Measurements from ENCODE around the gene LRR1.
"Not testable (repeated sequence)": the region's sequence is repeated elsewhere in the genome, so short reads cannot be mapped to it uniquely, and the experiment has no call there.

The LRR1 gene

GRCh38 chr14:49634547-49635334, 36.0 kb downstream of the LRR1 start, which contains the start of gene DNAAF2:
DNAAF2 (minus strand) TSS chr14:49635244; CDS start chr14:49635149, 95 bp downstream.
- DNase-seq: peak; percentile 66

GRCh38 chr14:49636866-49637265, 38.1 kb downstream of the LRR1 start:
- no peak for DNase-seq

GRCh38 chr14:49637534-49638078, 38.9 kb downstream of the LRR1 start:
- no peak for DNase-seq

- DNase-seq: no peak
These were observed 42.0 kb downstream of the LRR1 start for GRCh38 chr14:49640540-49641417.

- DNase-seq: no peak
These were observed 43.0 kb downstream of the LRR1 start for GRCh38 chr14:49641697-49642129.

- no peak for DNase-seq
These were observed 43.4 kb downstream of the LRR1 start for GRCh38 chr14:49642163-49642562.

GRCh38 chr14:49653508-49653907, 54.8 kb downstream of the LRR1 start:
- DNase-seq: no peak

GRCh38 chr14:49654511-49654910, 55.8 kb downstream of the LRR1 start:
- no peak for DNase-seq

- not testable (repeated sequence) for DNase-seq
These were observed 58.8 kb downstream of the LRR1 start for GRCh38 chr14:49657500-49657899.

- no peak for DNase-seq
These were observed 61.1 kb downstream of the LRR1 start for GRCh38 chr14:49659526-49660455.
